ENCODE results near the gene ZNF467. TPM values are rescaled to one million over a fixed set of nuclear protein-coding genes. Genes with fewer than 3 reads are reported as not detected.

The ZNF467 gene
- total and polyA plus RNA-seq, 11 donors = 2.6 to 9.5 (median 4.7) TPM

DNA sequence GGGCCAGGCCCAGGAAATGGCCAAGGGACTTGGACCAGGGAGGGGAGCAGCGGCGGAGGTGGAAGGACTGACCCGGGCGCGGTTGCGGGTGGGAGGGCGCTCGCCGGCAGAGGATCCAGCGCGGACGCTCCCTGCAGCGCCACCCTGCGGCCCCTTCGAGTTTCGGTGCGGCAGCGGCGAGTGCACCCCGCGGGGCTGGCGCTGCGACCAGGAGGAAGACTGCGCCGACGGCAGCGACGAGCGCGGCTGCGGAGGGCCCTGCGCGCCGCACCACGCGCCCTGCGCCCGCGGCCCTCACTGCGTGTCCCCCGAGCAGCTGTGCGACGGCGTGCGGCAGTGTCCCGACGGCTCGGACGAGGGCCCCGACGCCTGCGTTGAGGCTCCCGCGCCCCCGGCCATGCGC lies 16.8 kb upstream of the ZNF467 start:
- Histone ChIP-seq H3K9me3 (no peaks in the 10 kb centered on the region), H3K27me3 (peaks cover 3 to 47% (median 28%) of the 10 kb centered on the region in 9 donors), H3K27ac (no peak overlapping the region), H3K36me3 (no peaks in the 10 kb centered on the region), H3K4me3 (peak overlapping the region in 3 of 12 donors; percentile 8 to 18 (median 11)), H3K4me1 (peaks cover 0 to 20% (median 6%) of the 10 kb centered on the region in 12 donors)
- 4 to 5% (median 4%) methylated on average over 28 to 56 of the region's 56 CpGs for WGBS, 4 donors
- DNase-seq (peak in 4 of 5 donors; percentile 47 to 61 (median 54)), ATAC-seq (peak in 1 of 4 donors; percentile 52)
- TF ChIP-seq POLR2A (IDR thresholded peaks at IDR 0.05) (no peak), CTCF (IDR thresholded peaks at IDR 0.05) (peak; percentile 33 to 66 (median 47))
- intact Hi-C loops (cut with DNase I) = no loop called here

- DNase-seq = no peak
- Histone ChIP-seq H3K36me3 (no peaks in the 10 kb centered on the region), H3K9me3 (no peaks in the 10 kb centered on the region), H3K27me3 (peaks cover 3 to 47% (median 28%) of the 10 kb centered on the region in 9 donors), H3K4me3 (no peak overlapping the region), H3K27ac (no peak overlapping the region), H3K4me1 (peaks cover 0 to 20% (median 6%) of the 10 kb centered on the region in 12 donors)
- TF ChIP-seq CTCF (IDR thresholded peaks at IDR 0.05) = no peak
- no peak for TF ChIP-seq POLR2A (IDR thresholded peaks at IDR 0.05)
- ATAC-seq = no peak
- intact Hi-C loops (cut with DNase I) = no loop called here
- WGBS, 4 donors = 85 to 100% (median 89%) methylated on average over 1 to 19 of the region's 19 CpGs
Measured at GRCh38 chr7:149789101-149789500, 15.7 kb upstream of the ZNF467 start.

GRCh38 chr7:149788300-149788851 lies 15.0 kb upstream of the ZNF467 start:
- Histone ChIP-seq H3K9me3 (no peaks in the 10 kb centered on the region), H3K36me3 (no peaks in the 10 kb centered on the region), H3K27me3 (peaks cover 3 to 47% (median 28%) of the 10 kb centered on the region in 9 donors), H3K4me3 (no peak overlapping the region), H3K27ac (no peak overlapping the region), H3K4me1 (peaks cover 0 to 21% (median 6%) of the 10 kb centered on the region in 12 donors)
- TF ChIP-seq POLR2A (IDR thresholded peaks at IDR 0.05) (no peak), CTCF (IDR thresholded peaks at IDR 0.05) (no peak)
- intact Hi-C loops (cut with DNase I) = no loop called here
- ATAC-seq (no peak), DNase-seq (no peak)
- WGBS, 4 donors = 53 to 76% (median 64%) methylated on average over 7 to 11 of the region's 11 CpGs

GRCh38 chr7:149787428-149788299 lies 14.3 kb upstream of the ZNF467 start:
- no peaks in the 10 kb centered on the region for H3K36me3 ChIP-seq
- peak overlapping the region in 1 of 12 donors; percentile 23 for H3K4me3 ChIP-seq
- DNase-seq = peak in 2 of 5 donors; percentile 58 to 59
- peak; percentile 41 to 82 (median 53) for ATAC-seq
- intact Hi-C loops (cut with DNase I) = no loop called here
- TF ChIP-seq POLR2A (IDR thresholded peaks at IDR 0.05) = no peak
- TF ChIP-seq CTCF (IDR thresholded peaks at IDR 0.05) = peak in 11 of 12 donors; percentile 12 to 45 (median 30)
- no peak overlapping the region for H3K27ac ChIP-seq
- peaks cover 3 to 47% (median 28%) of the 10 kb centered on the region in 9 donors for H3K27me3 ChIP-seq
- no peaks in the 10 kb centered on the region for H3K9me3 ChIP-seq
- WGBS, 4 donors = 32 to 47% (median 42%) methylated on average over 14 to 35 of the region's 35 CpGs
- H3K4me1 ChIP-seq = peaks cover 0 to 29% (median 6%) of the 10 kb centered on the region in 12 donors
